GM15510 (cell line): ENCODE measurements around the gene KCNT1.

Source experiments
- POLR2A ChIP-seq: IDR thresholded peaks from 3 replicates; pipeline ENCODE4 v1.6.1; 2011; ENCODE audit warnings: borderline replicate concordance; ENCODE audit not compliant: insufficient read length; ENCODE audit errors: extremely low read depth

Gene KCNT1

GRCh38 chr9:135752281-135753204 is 50.6 kb downstream of the KCNT1 start:
- TF ChIP-seq POLR2A = no peak

GRCh38 chr9:135753391-135754105 is 51.6 kb downstream of the KCNT1 start:
- TF ChIP-seq POLR2A = no peak

- TF ChIP-seq POLR2A = no peak
Observed at GRCh38 chr9:135756576-135756975, 54.6 kb downstream of the KCNT1 start.

GRCh38 chr9:135757356-135757755 is 55.4 kb downstream of the KCNT1 start:
- no peak for TF ChIP-seq POLR2A

- no peak for TF ChIP-seq POLR2A
Observed at GRCh38 chr9:135758056-135758455, 56.1 kb downstream of the KCNT1 start.

- TF ChIP-seq POLR2A = no peak
Observed at GRCh38 chr9:135758870-135759269, 56.9 kb downstream of the KCNT1 start.

- TF ChIP-seq POLR2A = no peak
Observed at GRCh38 chr9:135759676-135760300, 57.8 kb downstream of the KCNT1 start.

GRCh38 chr9:135760465-135760864 is 58.5 kb downstream of the KCNT1 start:
- TF ChIP-seq POLR2A = no peak

- TF ChIP-seq POLR2A = no peak
Observed at GRCh38 chr9:135761150-135761844, 59.3 kb downstream of the KCNT1 start.

GRCh38 chr9:135761845-135762168 is 59.8 kb downstream of the KCNT1 start:
- TF ChIP-seq POLR2A = no peak

GRCh38 chr9:135762921-135763320 is 60.9 kb downstream of the KCNT1 start:
- no peak for TF ChIP-seq POLR2A

GRCh38 chr9:135763716-135764446 is 61.9 kb downstream of the KCNT1 start:
- no peak for TF ChIP-seq POLR2A

GRCh38 chr9:135764731-135765130 is 62.7 kb downstream of the KCNT1 start:
- no peak for TF ChIP-seq POLR2A

- no peak for TF ChIP-seq POLR2A
Observed at GRCh38 chr9:135765416-135765815, 63.4 kb downstream of the KCNT1 start.
